ENCODE results near the gene PRKX. TPM values are rescaled to one million over a fixed set of nuclear protein-coding genes. Genes with fewer than 3 reads are reported as not detected.
"Not testable (repeated sequence)": the region's sequence is repeated elsewhere in the genome, so short reads cannot be mapped to it uniquely, and the experiment has no call there.

The PRKX gene
- 32.2 and 37.2 TPM in 2 replicates for total RNA-seq
- long read RNA-seq, partial matches to known transcripts = 3 of 10 reads
- long read RNA-seq, other reads (novel, unspliced or antisense) = 7 of 10 reads

DNA sequence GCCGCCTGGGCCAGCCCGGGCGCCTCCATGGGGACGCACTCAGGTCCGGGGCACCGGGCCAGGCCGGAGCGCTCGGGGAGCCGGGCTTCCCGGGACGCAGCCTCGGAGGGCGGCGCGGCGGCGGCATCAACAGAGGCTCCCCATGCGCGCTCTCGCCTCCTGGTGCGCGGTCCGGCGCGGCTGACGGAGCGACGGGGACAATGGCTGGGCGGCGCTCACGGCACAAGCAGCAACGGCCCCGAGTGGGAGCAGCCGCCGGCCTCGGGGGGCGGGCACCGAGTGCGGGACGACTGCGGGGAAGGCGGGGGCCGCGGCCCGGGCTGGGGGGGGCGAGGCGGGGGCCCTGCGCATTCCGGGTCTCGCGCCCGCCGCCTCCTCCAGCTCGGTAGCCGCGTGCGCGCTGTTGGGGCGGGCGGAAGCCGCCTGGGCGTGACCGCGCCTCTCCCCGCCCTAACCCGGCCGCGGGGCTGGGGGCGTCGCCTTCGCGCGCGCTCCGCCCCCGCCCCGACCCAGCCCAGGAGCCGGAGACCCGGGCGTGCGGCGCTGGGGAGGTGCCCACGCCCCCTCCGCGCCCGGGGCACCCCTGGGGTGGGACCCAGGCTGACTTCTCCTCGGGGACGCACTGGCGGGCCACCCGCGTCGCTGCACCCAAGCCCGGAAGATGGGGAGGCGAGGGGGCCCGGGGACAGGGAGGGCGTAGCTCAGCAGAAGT, at the start of gene PRKX:
Gene PRKX, minus strand, starts transcription at position 425 of the 712 bp plus-strand sequence. Its CDS starts 396 bp downstream, at position 29.
- Mint-ChIP-seq H3K4me3 (ENCODE audit: unreplicated experiment) (peak within 1 kb of the TSS; percentile 88), H3K9me3 (ENCODE audit: unreplicated experiment) (no peaks in the 10 kb centered on the region), H3K27me3 (ENCODE audit: unreplicated experiment) (no peaks in the 10 kb centered on the region), H3K27ac (ENCODE audit: unreplicated experiment) (peak within 1 kb of the TSS; percentile 82), H3K36me3 (ENCODE audit: unreplicated experiment) (no peaks in the 10 kb centered on the region), H3K4me1 (ENCODE audit: unreplicated experiment) (peaks cover 21% of the 10 kb centered on the region)
- TF ChIP-seq CTCF (IDR thresholded peaks at IDR 0.05) = no peak
- DNase-seq (ENCODE audit: extremely low spot score, unreplicated experiment) = peak; percentile 86

DNA sequence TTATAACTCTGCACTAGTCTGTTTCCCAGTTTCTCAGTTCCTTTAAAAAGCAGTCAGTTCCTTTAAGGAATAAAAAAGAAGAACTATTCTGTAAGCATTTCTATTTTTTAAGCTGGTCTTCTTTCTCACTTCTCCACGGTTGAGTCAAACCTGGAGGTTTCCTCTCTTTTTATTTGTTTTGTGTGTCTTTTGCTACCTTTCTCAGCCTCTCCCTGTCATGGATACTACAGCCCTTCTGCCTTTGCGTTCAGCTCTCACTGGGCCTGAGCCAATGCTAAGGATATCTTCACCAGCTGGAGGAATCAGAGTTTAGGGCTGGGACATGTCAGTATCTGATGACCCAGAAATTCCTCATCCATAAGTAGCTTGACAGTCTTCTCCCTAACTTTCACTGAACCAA, 49.7 kb upstream of the PRKX start:
- Mint-ChIP-seq H3K4me3 (ENCODE audit: unreplicated experiment) (no peak overlapping the region), H3K9me3 (ENCODE audit: unreplicated experiment) (no peaks in the 10 kb centered on the region), H3K27ac (ENCODE audit: unreplicated experiment) (no peak overlapping the region), H3K36me3 (ENCODE audit: unreplicated experiment) (no peaks in the 10 kb centered on the region), H3K4me1 (ENCODE audit: unreplicated experiment) (no peaks in the 10 kb centered on the region), H3K27me3 (ENCODE audit: unreplicated experiment) (peaks cover 21% of the 10 kb centered on the region)
- no peak for TF ChIP-seq CTCF (IDR thresholded peaks at IDR 0.05)
- DNase-seq (ENCODE audit: extremely low spot score, unreplicated experiment) = no peak

DNA sequence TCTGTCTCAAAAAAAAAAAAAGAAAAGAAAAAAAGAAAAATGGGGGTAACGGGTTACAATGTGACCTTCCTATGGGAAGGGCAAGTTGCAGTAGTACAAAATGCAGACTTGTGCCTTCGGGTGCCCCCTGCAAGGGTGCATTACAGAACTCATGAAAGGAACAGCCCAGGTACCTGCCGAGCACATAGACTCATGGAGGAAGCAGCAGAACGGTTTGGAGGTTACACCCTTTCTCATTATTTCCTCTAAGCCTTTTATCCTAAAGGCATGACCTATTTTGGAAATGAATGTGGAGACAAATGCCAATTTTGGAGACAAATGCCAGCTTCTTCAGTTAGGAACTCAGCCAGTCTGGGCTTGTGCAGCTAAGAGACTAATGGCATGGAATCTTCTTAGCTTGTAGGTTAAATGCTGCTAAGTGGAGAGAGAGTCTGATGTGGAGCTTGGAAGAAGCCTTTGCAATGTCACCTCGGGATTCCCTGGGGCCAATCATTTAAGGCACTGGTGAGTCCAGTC, 44.1 kb upstream of the PRKX start:
- Mint-ChIP-seq H3K4me3 (ENCODE audit: unreplicated experiment) (no peak overlapping the region), H3K9me3 (ENCODE audit: unreplicated experiment) (no peaks in the 10 kb centered on the region), H3K27ac (ENCODE audit: unreplicated experiment) (no peak overlapping the region), H3K27me3 (ENCODE audit: unreplicated experiment) (peaks cover 16% of the 10 kb centered on the region), H3K36me3 (ENCODE audit: unreplicated experiment) (no peaks in the 10 kb centered on the region), H3K4me1 (ENCODE audit: unreplicated experiment) (no peaks in the 10 kb centered on the region)
- DNase-seq (ENCODE audit: extremely low spot score, unreplicated experiment) = no peak
- no peak for TF ChIP-seq CTCF (IDR thresholded peaks at IDR 0.05)

GRCh38 chrX:3748052-3748559, 34.7 kb upstream of the PRKX start:
- TF ChIP-seq CTCF (IDR thresholded peaks at IDR 0.05) = no peak
- Mint-ChIP-seq H3K4me3 (ENCODE audit: unreplicated experiment) (no peak overlapping the region), H3K27me3 (ENCODE audit: unreplicated experiment) (peaks cover 25% of the 10 kb centered on the region), H3K4me1 (ENCODE audit: unreplicated experiment) (no peaks in the 10 kb centered on the region), H3K27ac (ENCODE audit: unreplicated experiment) (no peak overlapping the region), H3K9me3 (ENCODE audit: unreplicated experiment) (peaks cover 5% of the 10 kb centered on the region), H3K36me3 (ENCODE audit: unreplicated experiment) (no peaks in the 10 kb centered on the region)
- DNase-seq (ENCODE audit: extremely low spot score, unreplicated experiment) = no peak

GRCh38 chrX:3743801-3744439, 30.5 kb upstream of the PRKX start:
- H3K9me3 Mint-ChIP-seq (ENCODE audit: unreplicated experiment) = peaks cover 12% of the 10 kb centered on the region
- no peak for TF ChIP-seq CTCF (IDR thresholded peaks at IDR 0.05)
- H3K27me3 Mint-ChIP-seq (ENCODE audit: unreplicated experiment) = peaks cover 22% of the 10 kb centered on the region
- no peaks in the 10 kb centered on the region for H3K36me3 Mint-ChIP-seq (ENCODE audit: unreplicated experiment)
- H3K4me1 Mint-ChIP-seq (ENCODE audit: unreplicated experiment) = no peaks in the 10 kb centered on the region
- H3K27ac Mint-ChIP-seq (ENCODE audit: unreplicated experiment) = no peak overlapping the region
- DNase-seq (ENCODE audit: extremely low spot score, unreplicated experiment) = no peak
- H3K4me3 Mint-ChIP-seq (ENCODE audit: unreplicated experiment) = no peak overlapping the region

DNA sequence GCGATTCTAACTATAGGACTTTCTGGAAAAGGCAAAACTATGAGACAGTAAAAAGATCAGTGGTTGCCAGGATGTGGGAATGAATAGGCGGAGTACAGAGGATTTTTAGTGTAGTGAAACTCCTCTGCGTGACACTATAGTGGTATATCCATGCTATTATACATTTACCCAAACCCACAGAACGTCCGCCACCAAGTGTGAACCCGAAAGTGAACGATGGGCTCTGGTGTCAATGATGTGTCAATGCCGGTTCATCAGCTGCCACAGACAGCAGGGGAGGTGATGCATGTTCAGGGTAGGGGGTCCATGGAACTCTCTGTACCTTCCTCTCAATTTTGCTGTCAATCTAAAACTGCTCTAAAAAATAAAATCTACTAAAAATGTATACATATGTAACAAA, 27.5 kb upstream of the PRKX start:
- not testable (repeated sequence) for H3K4me3 Mint-ChIP-seq (ENCODE audit: unreplicated experiment); H3K4me1 Mint-ChIP-seq (ENCODE audit: unreplicated experiment); DNase-seq (ENCODE audit: extremely low spot score, unreplicated experiment); H3K27ac Mint-ChIP-seq (ENCODE audit: unreplicated experiment); H3K36me3 Mint-ChIP-seq (ENCODE audit: unreplicated experiment)
- H3K27me3 Mint-ChIP-seq (ENCODE audit: unreplicated experiment) = peaks cover 25% of the 10 kb centered on the region
- peaks cover 14% of the 10 kb centered on the region for H3K9me3 Mint-ChIP-seq (ENCODE audit: unreplicated experiment)
